Spleen (tissue), 11 donors: Measurements from ENCODE around the gene DAB2IP. TPM values are rescaled to one million over a fixed set of nuclear protein-coding genes. Genes with fewer than 3 reads are reported as not detected.
A peak's percentile ranks its signal among the peaks of the same experiment; 100 is the strongest.

Experiments used
- DNase-seq: peaks from one replicate; pipeline ENCODE4 v3.0.0-alpha.2; 2020
- H3K27ac ChIP-seq, 8 donors: fragments of 200-600 bp; sonication (generic) in 7 of 8; 1 replicate in 4 of 8; 2 replicates in 4 of 8; pipeline versions ENCODE4 v1.5.0 to v1.8.0; 2016 to 2021; ENCODE audit warnings: inconsistent platforms in 4 of 8, mild to moderate bottlenecking in 4 of 8, moderate library complexity in 1 of 8
- H3K27me3 ChIP-seq, 7 donors: fragments of 200-600 bp; sonication (generic) in 6 of 7; replicated peaks in 1 of 7; 1 replicate in 4 of 7; 2 replicates in 3 of 7; pipeline versions ENCODE4 v1.5.0 to v1.8.0; 2016 to 2021; ENCODE audit warnings: inconsistent platforms in 3 of 7, mild to moderate bottlenecking in 1 of 7
- H3K36me3 ChIP-seq, 6 donors: fragments of 200-600 bp; sonication (generic) in 5 of 6; 1 replicate in 4 of 6; 2 replicates in 2 of 6; pipeline versions ENCODE4 v1.5.0 to v1.8.0; 2016 to 2021; ENCODE audit warnings: inconsistent platforms in 2 of 6
- H3K4me1 ChIP-seq, 6 donors: fragments of 200-600 bp; sonication (generic) in 5 of 6; 1 replicate in 3 of 6; 2 replicates in 3 of 6; pipeline versions ENCODE4 v1.5.0 to v1.8.0; 2016 to 2021; ENCODE audit warnings: inconsistent platforms in 3 of 6
- H3K4me3 ChIP-seq, 8 donors: fragments of 200-600 bp; sonication (generic) in 7 of 8; 1 replicate in 4 of 8; 2 replicates in 4 of 8; pipeline versions ENCODE4 v1.5.0 to v1.8.0; 2016 to 2021; ENCODE audit warnings: inconsistent platforms in 4 of 8, mild to moderate bottlenecking in 4 of 8, moderate library complexity in 2 of 8
- H3K9me3 ChIP-seq, 8 donors: fragments of 200-600 bp; sonication (generic) in 7 of 8; 1 replicate in 4 of 8; 2 replicates in 4 of 8; pipeline versions ENCODE4 v1.5.0 to v1.8.0; 2016 to 2021; ENCODE audit warnings: inconsistent platforms in 4 of 8
- CTCF ChIP-seq, 11 experiments: fragments of 200-600 bp in 7 of 11; fragments of 450-650 bp in 4 of 11; sonication (generic) in 4 of 11; IDR thresholded peaks in 8 of 11; conservative IDR thresholded peaks in 3 of 11; 1 replicate in 7 of 11; 2 replicates in 4 of 11; pipeline versions ENCODE4 v1.4.0 to v1.8.0; 2016 to 2021; ENCODE audit warnings: antibody characterized with exemption in 11 of 11, inconsistent platforms in 4 of 11, mild to moderate bottlenecking in 1 of 11
- POLR2A ChIP-seq, 3 donors: fragments of 450-650 bp; IDR thresholded peaks; one replicate each; pipeline ENCODE4 v1.5.1; 2017; ENCODE audit warnings: antibody characterized with exemption in 3 of 3, mild to moderate bottlenecking in 1 of 3
- POLR2AphosphoS5 ChIP-seq, 3 donors: sonication (generic); formaldehyde crosslinking; IDR thresholded peaks; one replicate each; pipeline ENCODE4 v1.5.1; 2017; ENCODE audit warnings: antibody characterized with exemption in 3 of 3
- WGBS, 5 donors: extraction: QIAGEN DNeasy Blood & Tissue Kit in 3 of 5; methylation state at CpG; one replicate each; pipeline versions ENCODE4 v1.1.5 to v1.1.7; 2013 to 2018; 5-methylcytosine and 5-hydroxymethylcytosine counted together
- intact Hi-C: fragments of 100-400 bp; cut with DNase I; formaldehyde crosslinking; loops from one replicate; pipeline ENCODE4 v1.15.0; 2023; ENCODE audit warnings: low total_unique reads
- polyA plus RNA-seq, 3 donors: library from polyadenylated mRNA; stranded (reverse); fragments of 200-250 nt; gene quantifications; one replicate each; pipeline ENCODE4 v1.2.1, GENCODE V29; 2013
- total RNA-seq, 7 donors: library from RNA; depleted of rRNA in 3 of 7; stranded (reverse); fragments of >200 nt in 3 of 7; fragmentation: NEBNext Ultra II Directional in 4 of 7; extraction: Animal tissue kit (Norgen Biotek cat#: 25700) in 4 of 7; gene quantifications; one replicate each; pipeline versions ENCODE4 v1.1.0 to v1.2.1, GENCODE V29; 2016 to 2021
- donor health status: healthy with polysubstance abuse.
- donor health status: DM: no; HTN: no; CAD: no; lungs with moderate emphysema.
- donor health status: DM: no; HTN: no; CAD: no.
- donor health status: Bipolar disorder and iron deficiency.
- donor health status: healthy.
- donor health status: DM: no; HTN: no; CAD: no.
- donor health status: DM: yes; HTN: yes; CAD: no.

The DAB2IP gene
- total and polyA plus RNA-seq, 10 donors = 5.0 to 83.0 (median 38.1) TPM

GRCh38 chr9:121744687-121745395 lies 93.4 kb downstream of the DAB2IP start:
- WGBS, 5 donors = 49 to 86% (median 63%) methylated on average over 11 of the region's 11 CpGs
- no peaks in the 10 kb centered on the region for H3K9me3 ChIP-seq
- H3K36me3 ChIP-seq = no peaks in the 10 kb centered on the region
- peaks cover 28 to 84% (median 57%) of the 10 kb centered on the region in 6 donors for H3K4me1 ChIP-seq
- DNase-seq = no peak
- intact Hi-C loops = loop anchor here (10.0 kb wide), 1 partner anchor 250 kb away; no protein-coding TSS in a partner anchor
- H3K4me3 ChIP-seq = peak overlapping the region in 6 of 8 donors; percentile 25 to 68 (median 42)
- TF ChIP-seq CTCF (IDR thresholded peaks at IDR 0.05 in 8 of 11, conservative IDR thresholded peaks at IDR 0.05 in 3 of 11) (no peak), POLR2AphosphoS5 (IDR thresholded peaks at IDR 0.05) (no peak), POLR2A (IDR thresholded peaks at IDR 0.05) (no peak)
- peak overlapping the region in 7 of 8 donors; percentile 47 to 87 (median 85) for H3K27ac ChIP-seq
- no peaks in the 10 kb centered on the region for H3K27me3 ChIP-seq

- Histone ChIP-seq H3K4me1 (peaks cover 28 to 89% (median 60%) of the 10 kb centered on the region in 6 donors), H3K9me3 (no peaks in the 10 kb centered on the region), H3K27ac (peak overlapping the region in 6 of 8 donors; percentile 47 to 87 (median 85)), H3K27me3 (no peaks in the 10 kb centered on the region), H3K36me3 (no peaks in the 10 kb centered on the region), H3K4me3 (peak overlapping the region in 1 of 8 donors; percentile 68)
- WGBS, 5 donors = 91 to 98% (median 93%) methylated on average over 3 to 4 of the region's 4 CpGs
- intact Hi-C loops = loop anchor here (10.0 kb wide), 1 partner anchor 249 kb away; no protein-coding TSS in a partner anchor
- no peak for DNase-seq
- TF ChIP-seq POLR2A (IDR thresholded peaks at IDR 0.05) (no peak), POLR2AphosphoS5 (IDR thresholded peaks at IDR 0.05) (no peak)
Measured at GRCh38 chr9:121745396-121745695, 93.9 kb downstream of the DAB2IP start.

- Histone ChIP-seq H3K9me3 (no peaks in the 10 kb centered on the region), H3K27ac (peak overlapping the region in 6 of 8 donors; percentile 13 to 87 (median 84)), H3K36me3 (no peaks in the 10 kb centered on the region), H3K27me3 (no peaks in the 10 kb centered on the region), H3K4me1 (peaks cover 31 to 91% (median 65%) of the 10 kb centered on the region in 6 donors), H3K4me3 (peak overlapping the region in 1 of 8 donors; percentile 19)
- 62 to 78% (median 73%) methylated on average over 5 of the region's 5 CpGs for WGBS, 5 donors
- DNase-seq = no peak
- TF ChIP-seq POLR2A (IDR thresholded peaks at IDR 0.05) (no peak), POLR2AphosphoS5 (IDR thresholded peaks at IDR 0.05) (peak in 2 of 3 donors; percentile 27 to 30)
- intact Hi-C loops = loop anchor here (10.0 kb wide), 1 partner anchor 248 kb away; no protein-coding TSS in a partner anchor
Measured at GRCh38 chr9:121746411-121746810, 95.0 kb downstream of the DAB2IP start.

- 11 to 67% (median 45%) methylated on average over 1 of the region's 1 CpG for whole genome bisulfite sequencing, 5 donors
- intact Hi-C loops = loop anchor here (10.0 kb wide), 1 partner anchor 248 kb away; no protein-coding TSS in a partner anchor
- Histone ChIP-seq H3K27ac (peak overlapping the region in 6 of 8 donors; percentile 13 to 87 (median 84)), H3K9me3 (no peaks in the 10 kb centered on the region), H3K4me1 (peaks cover 32 to 91% (median 66%) of the 10 kb centered on the region in 6 donors), H3K4me3 (peak overlapping the region in 1 of 8 donors; percentile 19), H3K27me3 (no peaks in the 10 kb centered on the region), H3K36me3 (no peaks in the 10 kb centered on the region)
- TF ChIP-seq CTCF (IDR thresholded peaks at IDR 0.05 in 8 of 11, conservative IDR thresholded peaks at IDR 0.05 in 3 of 11) (no peak), POLR2A (IDR thresholded peaks at IDR 0.05) (no peak), POLR2AphosphoS5 (IDR thresholded peaks at IDR 0.05) (no peak)
- no peak for DNase-seq
Measured at GRCh38 chr9:121746866-121747265, 95.4 kb downstream of the DAB2IP start.

GRCh38 chr9:121748074-121748473 lies 96.6 kb downstream of the DAB2IP start:
- Histone ChIP-seq H3K4me1 (peaks cover 39 to 97% (median 73%) of the 10 kb centered on the region in 6 donors), H3K27ac (peak overlapping the region in 7 of 8 donors; percentile 26 to 87 (median 74)), H3K36me3 (no peaks in the 10 kb centered on the region), H3K4me3 (no peak overlapping the region), H3K9me3 (no peaks in the 10 kb centered on the region), H3K27me3 (no peaks in the 10 kb centered on the region)
- TF ChIP-seq CTCF (IDR thresholded peaks at IDR 0.05 in 8 of 11, conservative IDR thresholded peaks at IDR 0.05 in 3 of 11) (no peak), POLR2AphosphoS5 (IDR thresholded peaks at IDR 0.05) (no peak), POLR2A (IDR thresholded peaks at IDR 0.05) (no peak)
- WGBS, 5 donors = 24 to 36% (median 33%) methylated on average over 6 of the region's 6 CpGs
- intact Hi-C loops = loop anchor here (10.0 kb wide), 1 partner anchor 247 kb away; no protein-coding TSS in a partner anchor
- DNase-seq = no peak
